IPS-18c (cell line): Measurements from ENCODE around the gene L3MBTL3.

Experiments
- H3K4me3 ChIP-seq: 2 replicates; pipeline ENCODE4 v1.7.0; 2013; ENCODE audit warnings: low read depth, mild to moderate bottlenecking, low read length, moderate library complexity; ENCODE audit not compliant: insufficient read depth
- H3K9me3 ChIP-seq: one replicate; pipeline ENCODE4 v1.6.1; 2013; ENCODE audit warnings: mild to moderate bottlenecking, low read length, moderate library complexity; ENCODE audit not compliant: control insufficient read depth, insufficient read depth

Gene L3MBTL3

GRCh38 chr6:130019326-130020072, 1.1 kb downstream of the L3MBTL3 start:
- no peaks in the 10 kb centered on the region for H3K9me3 ChIP-seq
- H3K4me3 ChIP-seq: peak overlapping the region; percentile 64

- H3K9me3 ChIP-seq: no peaks in the 10 kb centered on the region
These were observed 1.9 kb downstream of the L3MBTL3 start for GRCh38 chr6:130020073-130020906.

GRCh38 chr6:130020907-130021629, 2.7 kb downstream of the L3MBTL3 start:
- H3K4me3 ChIP-seq: peak overlapping the region; percentile 64
- no peaks in the 10 kb centered on the region for H3K9me3 ChIP-seq

More at GRCh38 chr6:130020073-130020906, 1.9 kb downstream of the L3MBTL3 start:
- peak overlapping the region; percentile 64 for H3K4me3 ChIP-seq

- H3K9me3 ChIP-seq: no peaks in the 10 kb centered on the region
These were observed 8.5 kb downstream of the L3MBTL3 start for GRCh38 chr6:130026859-130027258.

GRCh38 chr6:130027948-130028347, 9.6 kb downstream of the L3MBTL3 start:
- no peak overlapping the region for H3K4me3 ChIP-seq
- no peaks in the 10 kb centered on the region for H3K9me3 ChIP-seq

More at GRCh38 chr6:130026859-130027258, 8.5 kb downstream of the L3MBTL3 start:
- H3K4me3 ChIP-seq: no peak overlapping the region

- Histone ChIP-seq H3K9me3 (no peaks in the 10 kb centered on the region), H3K4me3 (no peak overlapping the region)
These were observed 10.8 kb downstream of the L3MBTL3 start for GRCh38 chr6:130029163-130029562.

GRCh38 chr6:130032758-130033340, 14.5 kb downstream of the L3MBTL3 start:
- no peak overlapping the region for H3K4me3 ChIP-seq
- H3K9me3 ChIP-seq: no peaks in the 10 kb centered on the region

GRCh38 chr6:130033949-130034348, 15.6 kb downstream of the L3MBTL3 start:
- no peak overlapping the region for H3K4me3 ChIP-seq
- H3K9me3 ChIP-seq: no peaks in the 10 kb centered on the region

- no peaks in the 10 kb centered on the region for H3K9me3 ChIP-seq
- no peak overlapping the region for H3K4me3 ChIP-seq
These were observed 16.2 kb downstream of the L3MBTL3 start for GRCh38 chr6:130034378-130035146.

- Histone ChIP-seq H3K9me3 (no peaks in the 10 kb centered on the region), H3K4me3 (no peak overlapping the region)
These were observed 16.8 kb downstream of the L3MBTL3 start for GRCh38 chr6:130035211-130035610.

GRCh38 chr6:130037207-130037811, 18.9 kb downstream of the L3MBTL3 start:
- Histone ChIP-seq H3K4me3 (no peak overlapping the region), H3K9me3 (no peaks in the 10 kb centered on the region)

- Histone ChIP-seq H3K4me3 (no peak overlapping the region), H3K9me3 (no peaks in the 10 kb centered on the region)
These were observed 23.2 kb downstream of the L3MBTL3 start for GRCh38 chr6:130041594-130041993.

- no peak overlapping the region for H3K4me3 ChIP-seq
- no peaks in the 10 kb centered on the region for H3K9me3 ChIP-seq
These were observed 25.0 kb downstream of the L3MBTL3 start for GRCh38 chr6:130043344-130043743.

- H3K4me3 ChIP-seq: no peak overlapping the region
- no peaks in the 10 kb centered on the region for H3K9me3 ChIP-seq
These were observed 27.2 kb downstream of the L3MBTL3 start for GRCh38 chr6:130045622-130046021.

- Histone ChIP-seq H3K4me3 (no peak overlapping the region), H3K9me3 (no peaks in the 10 kb centered on the region)
These were observed 28.3 kb downstream of the L3MBTL3 start for GRCh38 chr6:130046671-130047070.
